CD4-positive, alpha-beta T cell treated with Interleukin-6 at 100 ng/mL for 8 hours (primary cell): Measurements from ENCODE around the gene SLC9C2.
"Not testable (repeated sequence)": the region's sequence is repeated elsewhere in the genome, so short reads cannot be mapped to it uniquely, and the experiment has no call there.

Source experiments
- DNase-seq: peaks from one replicate; pipeline ENCODE4 v3.0.0-alpha.2; 2020; ENCODE audit warnings: mixed read lengths, low spot score

The SLC9C2 gene

DNA sequence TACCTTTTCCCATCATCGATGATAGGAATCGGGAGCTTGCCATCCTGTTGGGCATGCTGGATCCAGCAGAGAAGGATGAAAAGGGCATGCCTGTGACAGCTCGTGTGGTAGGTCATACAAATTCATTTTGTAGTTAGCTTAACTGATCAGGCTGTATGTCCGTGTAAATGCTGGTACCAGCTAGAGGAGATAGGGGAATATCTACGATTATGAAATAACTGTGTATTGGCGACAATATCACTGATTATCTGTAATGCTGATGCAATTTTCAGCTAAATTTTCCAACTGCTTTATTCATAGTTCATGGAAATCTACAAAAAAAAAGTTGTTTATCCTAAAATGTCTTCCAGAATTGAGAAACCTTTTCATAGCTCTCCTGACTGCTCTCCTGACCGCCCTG lies 117.5 kb downstream of the SLC9C2 start:
- DNase-seq: no peak

DNA sequence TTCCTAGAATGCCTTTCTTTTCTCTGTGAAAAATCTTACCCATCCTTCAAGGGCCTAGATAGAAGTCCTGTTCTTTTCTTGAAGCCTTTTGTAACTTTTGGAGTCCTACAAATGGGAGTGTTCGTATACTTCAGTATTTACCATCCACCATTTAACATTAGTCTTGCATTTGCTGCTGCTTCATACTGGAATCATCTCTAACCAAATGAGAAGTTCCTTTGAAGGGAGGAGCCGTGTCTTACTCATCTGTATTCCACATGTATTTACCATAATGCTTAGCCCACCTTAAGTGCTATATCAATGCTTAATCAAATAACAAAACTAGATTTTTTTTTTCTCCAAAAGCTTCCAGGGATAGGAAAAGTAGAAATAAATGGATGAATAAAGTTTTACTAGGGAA lies 118.6 kb downstream of the SLC9C2 start:
- DNase-seq: no peak

DNA sequence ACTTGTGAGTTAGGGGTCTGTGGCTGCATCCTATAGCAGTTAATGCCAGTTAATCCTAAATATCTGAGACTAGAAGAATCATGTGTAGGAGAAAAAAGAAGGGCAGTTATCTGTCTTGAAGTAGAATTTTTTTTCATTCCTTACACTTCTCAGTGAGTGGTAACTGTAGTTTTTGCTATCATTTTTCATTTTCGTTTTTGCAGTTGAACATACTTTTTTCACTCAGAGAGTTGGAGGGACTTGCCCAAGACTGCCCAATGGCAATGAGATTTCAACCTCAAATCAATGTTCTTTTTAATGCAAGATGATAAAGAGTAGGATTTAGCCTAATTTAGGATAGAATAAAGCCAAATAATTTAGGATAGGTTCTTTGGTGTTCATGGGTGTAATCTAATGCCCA lies 120.2 kb downstream of the SLC9C2 start:
- no peak for DNase-seq

DNA sequence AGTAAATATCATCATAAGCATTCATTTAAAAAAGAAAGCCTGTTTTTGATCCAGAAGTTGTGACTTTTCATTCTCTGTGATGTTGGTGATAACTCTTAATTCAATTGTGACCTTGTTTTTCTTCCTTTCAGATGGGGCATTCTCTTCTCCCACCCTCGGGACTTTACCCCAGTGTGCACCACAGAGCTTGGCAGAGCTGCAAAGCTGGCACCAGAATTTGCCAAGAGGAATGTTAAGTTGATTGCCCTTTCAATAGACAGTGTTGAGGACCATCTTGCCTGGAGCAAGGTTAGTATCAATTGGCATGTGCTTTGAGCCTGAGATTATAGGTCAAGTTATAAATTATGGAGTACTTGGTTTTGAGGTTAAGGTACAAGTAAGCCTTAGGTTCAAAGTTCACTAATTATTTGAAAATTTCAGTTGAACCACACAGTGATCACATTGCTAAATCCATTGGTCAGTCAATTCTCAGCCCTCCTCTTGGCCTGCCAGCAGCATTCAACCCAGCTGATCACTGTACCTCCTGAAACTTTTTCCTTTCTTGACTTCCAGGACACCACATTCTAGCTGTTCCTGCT lies 121.6 kb downstream of the SLC9C2 start:
- no peak for DNase-seq

DNA sequence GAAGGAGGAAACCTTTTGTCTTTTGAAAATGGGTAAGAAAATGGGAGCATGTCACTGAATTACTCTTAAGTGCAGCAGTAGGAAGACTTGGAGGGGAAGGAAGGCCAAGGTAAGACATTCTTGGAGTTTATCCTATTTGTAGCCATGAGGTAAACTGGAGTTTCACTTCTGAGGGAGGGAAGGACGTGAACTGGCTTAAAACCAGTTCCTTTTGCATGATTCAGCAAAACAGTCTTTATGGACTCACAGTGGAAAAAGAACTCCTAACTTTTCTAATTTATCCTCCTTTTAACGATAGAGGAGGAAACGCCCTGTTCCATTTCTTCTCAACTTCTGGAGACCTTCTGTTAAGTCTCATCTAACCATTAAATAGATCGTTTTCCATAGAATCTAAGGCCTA lies 123.2 kb downstream of the SLC9C2 start:
- no peak for DNase-seq

DNA sequence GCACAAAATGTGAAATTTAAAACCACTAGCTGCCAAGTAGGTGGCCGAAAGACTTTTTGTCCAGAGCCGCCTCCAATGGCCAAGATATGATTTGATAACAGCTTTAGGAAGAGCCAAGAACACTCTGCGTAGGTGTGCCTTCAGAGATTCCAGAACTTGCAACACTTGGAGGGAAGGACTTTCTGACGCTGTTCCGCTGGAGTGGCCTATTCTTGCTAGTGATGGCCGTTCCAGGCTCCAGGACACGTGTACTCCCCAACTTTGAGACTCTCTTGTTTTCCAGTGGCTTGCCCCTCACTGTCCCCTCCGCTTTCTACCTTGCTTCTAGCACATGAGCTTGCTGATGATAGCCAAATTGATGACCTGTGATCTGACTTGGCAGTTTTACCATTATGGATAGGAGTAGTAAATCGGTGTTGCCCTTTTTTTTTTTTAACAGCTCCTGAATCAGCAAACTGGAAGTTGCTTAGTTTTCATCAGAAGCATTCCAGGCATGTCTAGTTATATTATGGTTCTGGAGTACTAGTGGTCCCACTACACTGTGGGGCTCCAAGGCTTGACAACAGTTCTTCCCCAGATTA lies 124.7 kb downstream of the SLC9C2 start:
- no peak for DNase-seq

DNA sequence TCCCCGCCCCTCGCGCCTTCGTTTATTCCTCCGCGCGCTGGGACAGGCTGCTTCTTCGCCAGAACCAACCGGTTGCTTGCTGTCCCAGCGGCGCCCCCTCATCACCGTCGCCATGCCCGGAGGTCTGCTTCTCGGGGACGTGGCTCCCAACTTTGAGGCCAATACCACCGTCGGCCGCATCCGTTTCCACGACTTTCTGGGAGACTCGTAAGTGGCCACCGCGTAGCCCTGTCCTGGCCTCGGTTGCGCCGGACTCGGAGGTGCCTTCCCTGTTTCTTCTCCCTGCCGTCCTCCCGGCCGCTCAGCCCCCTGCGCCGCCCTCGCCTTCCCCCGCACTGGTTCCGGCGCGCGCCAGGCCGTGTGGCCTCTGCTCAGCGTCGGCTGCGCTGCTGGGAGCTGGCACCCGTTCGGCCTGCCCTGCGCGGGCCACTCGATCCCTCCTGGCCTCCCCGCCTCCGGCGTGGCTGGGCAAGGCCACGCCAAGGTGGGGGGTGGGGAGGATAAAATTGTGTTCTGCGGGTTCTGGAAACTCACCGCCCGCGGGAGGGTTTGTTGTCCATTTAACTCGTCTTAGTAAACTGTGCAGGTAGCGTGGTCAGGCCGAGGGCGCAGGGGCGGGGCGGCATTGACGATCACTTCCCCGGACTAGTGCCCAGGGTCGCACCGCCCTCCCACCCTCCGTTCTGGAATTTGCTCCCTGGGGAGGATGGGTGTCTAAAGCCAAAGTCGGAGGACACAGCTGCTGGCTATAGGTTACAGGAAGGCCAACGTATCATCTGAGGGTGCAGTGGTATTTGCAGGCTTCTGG lies 125.4 kb downstream of the SLC9C2 start, which contains the start of gene PRDX6:
Gene PRDX6, plus strand, starts transcription at position 50 of the 808 bp plus-strand sequence. Its CDS starts 63 bp downstream, at position 113.
- DNase-seq: no peak

DNA sequence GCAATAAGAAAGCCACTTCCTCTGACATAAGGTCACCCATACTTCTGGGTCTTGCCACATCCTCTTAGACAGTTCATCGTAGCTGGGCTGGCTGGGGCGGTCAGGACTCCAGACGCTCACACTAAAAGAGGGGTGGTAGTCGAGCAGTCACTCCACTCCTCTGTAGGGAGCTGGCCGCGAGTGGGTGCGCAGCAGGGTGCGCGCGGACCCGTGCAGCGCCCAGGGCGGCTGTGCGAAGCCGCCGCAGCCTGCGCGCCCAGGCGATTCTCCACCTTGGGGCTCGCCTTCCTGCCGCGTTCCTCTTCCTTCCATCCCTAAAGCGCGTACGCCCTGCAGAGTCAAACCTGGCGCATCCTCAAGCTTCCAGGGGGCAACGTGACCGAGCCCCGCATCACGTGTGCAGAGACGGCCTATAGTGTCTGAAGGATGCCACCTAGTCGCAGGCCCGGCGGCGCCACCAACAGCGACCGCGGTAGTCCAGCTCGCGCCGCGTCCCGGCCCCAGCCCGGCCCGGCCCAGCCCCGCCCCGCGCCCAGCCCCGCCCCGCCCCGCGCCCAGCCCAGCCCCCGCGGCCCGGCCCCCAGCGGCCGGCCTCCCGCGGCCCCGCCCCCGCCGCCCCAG lies 126.1 kb downstream of the SLC9C2 start:
- DNase-seq: peak; percentile 84

DNA sequence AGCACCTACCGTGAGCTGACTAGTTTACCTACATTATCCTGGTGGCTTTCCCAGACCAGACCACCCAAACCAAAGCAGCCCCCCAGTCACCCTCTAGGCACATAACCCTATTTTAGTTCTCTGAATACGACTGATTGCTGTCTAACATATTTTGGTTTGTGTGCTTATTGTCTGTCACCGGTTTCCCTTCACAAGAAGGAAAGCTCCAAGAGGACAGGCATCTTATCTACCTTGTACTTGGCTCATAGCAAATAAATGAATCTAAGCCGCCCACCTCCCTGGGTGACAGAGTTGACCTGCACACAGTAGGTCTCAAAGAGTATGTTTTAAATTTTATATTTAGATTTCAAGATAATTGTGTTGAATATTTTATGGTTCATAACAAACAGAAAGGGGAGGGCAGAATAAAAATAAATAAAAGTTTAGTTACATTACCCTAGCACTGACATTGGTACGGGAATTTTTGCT lies 126.6 kb downstream of the SLC9C2 start:
- no peak for DNase-seq

DNA sequence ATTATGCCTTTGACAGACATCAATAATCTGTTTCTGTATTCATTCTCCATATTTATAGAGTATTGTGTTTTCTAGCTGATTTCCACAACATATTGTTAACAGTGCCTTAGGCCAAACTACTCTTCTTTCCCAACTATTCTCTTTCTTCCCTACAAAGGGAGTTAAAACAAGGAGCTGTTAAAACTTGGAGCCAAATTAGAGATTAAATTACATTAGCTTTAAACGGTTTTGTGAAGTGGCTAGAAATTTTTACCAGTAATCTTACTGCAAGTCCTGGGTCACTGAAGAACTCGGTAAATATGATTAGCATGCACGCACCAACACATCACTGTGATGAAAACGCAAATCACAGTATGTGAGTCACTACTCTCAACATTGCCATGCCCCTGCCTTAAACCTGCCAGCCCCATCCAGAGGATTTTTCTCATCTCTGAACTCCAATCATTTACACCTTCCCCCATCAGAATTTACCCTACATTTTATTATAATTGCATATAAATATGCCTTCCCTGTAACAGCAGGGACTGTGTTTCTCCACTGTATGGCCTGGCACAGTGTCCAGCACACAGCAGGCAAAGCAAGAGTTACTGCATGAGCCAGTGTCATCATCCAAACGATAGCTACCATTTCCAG lies 127.2 kb downstream of the SLC9C2 start:
- no peak for DNase-seq

DNA sequence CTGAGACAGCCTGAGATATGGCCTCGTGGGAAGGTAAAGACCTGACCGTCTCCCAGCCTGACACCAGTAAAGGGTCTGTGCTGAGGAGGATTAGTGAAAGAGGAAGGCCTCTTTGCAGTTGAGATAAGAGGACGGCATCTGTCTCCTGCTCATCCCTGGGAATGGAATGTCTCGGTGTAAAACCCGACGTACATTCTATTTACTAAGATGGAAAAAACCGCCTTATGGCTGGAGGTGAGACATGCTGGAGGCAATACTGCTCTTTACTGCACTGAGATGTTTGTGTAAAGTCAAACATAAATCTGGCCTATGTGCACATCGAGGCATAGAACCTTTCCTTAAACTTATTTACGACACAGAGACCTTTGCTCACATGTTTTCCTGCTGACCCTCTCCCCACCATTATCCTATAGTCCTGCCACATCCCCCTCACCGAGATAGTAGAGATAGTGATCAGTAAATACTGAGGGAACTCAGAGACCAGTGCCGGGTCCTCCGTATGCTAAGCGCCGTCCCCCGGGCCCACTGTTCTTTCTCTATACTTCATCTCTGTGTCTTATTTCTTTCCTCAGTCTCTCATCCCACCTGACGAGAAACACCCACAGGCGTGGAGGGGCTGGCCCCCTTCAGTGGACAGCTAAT lies 128.0 kb downstream of the SLC9C2 start:
- not testable (repeated sequence) for DNase-seq

DNA sequence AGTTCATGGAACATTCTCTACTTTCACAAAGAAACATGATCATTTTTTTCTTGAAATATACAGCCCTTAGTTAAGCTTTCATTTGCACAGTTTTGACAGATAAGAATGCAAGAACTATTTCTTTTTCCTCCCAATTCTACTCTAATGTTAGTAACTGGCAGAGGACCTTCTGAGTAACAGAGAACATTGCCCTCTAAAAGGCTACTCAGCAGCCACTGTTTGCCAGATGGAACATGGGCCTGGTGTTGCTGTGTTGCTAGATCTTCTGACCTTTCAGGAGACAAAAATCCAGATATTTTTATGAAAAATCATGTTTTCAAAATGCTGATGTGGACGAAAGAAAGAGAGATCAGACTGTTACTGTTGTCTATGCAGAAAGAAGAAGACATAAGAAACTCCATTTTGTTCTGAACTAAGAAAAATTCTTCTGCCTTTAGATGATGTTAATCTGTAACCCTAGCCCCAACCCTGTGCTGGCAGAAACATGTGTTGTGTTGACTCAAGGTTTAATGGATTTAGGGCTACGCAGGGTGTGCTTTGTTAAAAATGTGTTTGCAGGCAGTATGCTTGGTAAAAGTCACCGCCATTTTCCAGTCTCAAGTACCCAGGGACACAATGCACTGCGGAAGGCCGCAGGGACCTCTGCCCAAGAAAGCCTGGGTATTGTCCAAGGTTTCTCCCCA lies 128.6 kb downstream of the SLC9C2 start:
- DNase-seq: no peak

DNA sequence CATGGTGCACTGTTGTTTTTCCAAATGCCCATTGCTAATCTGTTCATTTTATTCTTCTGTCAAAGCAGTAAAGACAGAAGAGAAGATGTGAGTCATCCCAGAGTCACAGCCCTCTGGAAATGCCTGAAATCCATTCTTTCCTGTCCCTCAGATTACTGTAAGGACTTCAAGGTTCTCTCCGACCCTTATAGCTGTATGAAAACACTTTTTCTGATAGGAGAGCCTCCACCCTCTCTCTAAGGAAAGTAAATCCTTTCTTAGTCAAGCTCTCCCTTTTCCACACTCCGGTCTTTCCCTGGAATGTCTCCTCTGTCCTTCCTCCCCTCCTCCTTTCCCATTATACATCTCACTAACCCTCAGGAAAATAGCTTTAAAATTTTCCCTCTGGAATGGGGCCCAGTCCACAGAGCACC lies 129.3 kb downstream of the SLC9C2 start:
- DNase-seq: no peak

DNA sequence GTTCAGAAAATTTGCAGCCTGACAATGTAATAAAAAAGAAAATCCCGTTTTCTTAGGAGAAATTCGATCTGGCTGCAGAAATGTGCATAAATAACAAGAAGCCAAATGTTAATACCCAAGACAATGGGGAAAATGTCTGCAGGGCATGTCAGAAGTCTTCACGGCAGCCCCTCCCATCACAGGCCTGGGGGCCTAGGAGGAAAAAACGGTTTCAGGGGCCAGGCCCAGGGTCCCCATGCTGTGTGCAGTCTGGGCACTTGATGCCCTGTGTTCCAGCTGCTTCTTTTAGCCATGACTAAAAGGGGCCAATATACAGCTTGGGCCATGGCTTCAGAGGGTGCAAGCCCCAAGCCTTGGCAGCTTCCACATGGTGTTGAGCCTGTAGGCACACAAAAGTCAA lies 132.3 kb downstream of the SLC9C2 start:
- no peak for DNase-seq

DNA sequence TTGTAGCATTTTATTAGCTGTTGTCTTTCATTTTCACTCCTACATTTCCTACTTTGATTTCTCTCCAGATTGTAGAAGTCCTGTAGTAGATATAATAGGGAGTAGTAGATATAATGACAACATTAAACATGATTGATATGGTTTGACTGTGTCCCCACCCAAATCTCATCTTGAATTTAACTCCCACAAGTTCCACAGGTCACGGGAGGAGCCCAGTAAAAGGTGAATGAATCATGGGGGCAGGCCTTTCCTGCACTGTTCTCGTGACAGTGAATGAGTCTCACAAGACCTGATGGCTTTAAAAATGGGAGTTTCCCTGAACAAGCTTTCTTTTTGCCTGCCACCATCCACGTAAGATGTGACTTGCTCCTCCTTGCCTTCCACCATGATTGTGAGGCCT lies 133.2 kb downstream of the SLC9C2 start:
- no peak for DNase-seq

DNA sequence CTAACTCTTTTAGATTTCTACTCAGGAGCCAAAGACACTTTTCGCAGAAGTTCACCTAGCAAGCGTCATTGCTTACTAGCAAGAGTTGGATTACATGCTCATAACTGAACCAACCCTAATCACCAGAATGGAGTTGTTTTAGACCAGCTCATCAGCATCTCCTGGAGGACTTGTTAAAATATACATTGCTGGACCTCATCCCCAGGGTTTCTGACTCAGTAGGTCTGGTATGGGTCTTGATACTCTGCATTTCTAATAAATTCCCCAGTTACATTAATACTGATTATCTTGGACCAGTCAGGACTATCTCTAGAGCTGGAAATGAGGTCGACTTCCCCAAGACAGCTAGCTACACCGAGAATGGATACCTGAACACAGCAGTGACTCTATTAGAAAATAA lies 135.4 kb downstream of the SLC9C2 start:
- no peak for DNase-seq

DNA sequence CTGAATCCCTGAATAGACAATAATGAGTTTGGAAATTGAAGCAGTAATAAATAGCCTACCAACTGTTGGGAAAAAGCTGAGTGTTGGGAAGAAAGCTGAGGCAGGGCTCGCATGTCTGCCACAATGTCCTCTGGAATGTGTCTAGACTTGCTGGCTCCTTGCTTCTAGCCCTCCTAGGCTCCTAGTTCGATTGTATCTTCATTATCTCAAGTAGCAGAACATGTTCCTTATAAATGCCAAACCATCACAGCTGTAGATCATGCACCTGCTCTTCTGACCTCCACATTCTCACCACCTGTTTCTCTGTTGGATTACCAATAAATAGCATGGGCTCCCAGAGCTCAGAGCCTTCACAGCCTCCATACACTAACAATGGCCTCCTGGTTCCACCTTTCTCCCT lies 138.7 kb downstream of the SLC9C2 start:
- DNase-seq: not testable (repeated sequence)

DNA sequence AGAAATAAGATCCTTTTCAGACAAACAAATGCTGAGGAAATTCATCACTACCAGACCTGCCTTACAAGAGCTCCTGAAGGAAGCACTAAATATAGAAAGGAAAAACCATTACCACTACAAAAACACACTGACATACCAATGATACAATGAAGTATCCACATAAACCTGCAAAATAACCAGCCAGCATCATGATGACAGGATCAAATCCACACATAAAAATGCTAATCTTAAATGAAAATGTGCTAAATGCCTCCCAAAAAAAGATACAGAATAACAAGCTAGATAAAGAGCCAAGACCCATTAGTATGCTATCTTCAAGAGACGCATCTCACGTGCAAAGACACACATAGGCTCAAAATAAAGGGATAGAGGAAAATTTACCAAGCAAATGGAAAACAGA lies 140.2 kb downstream of the SLC9C2 start:
- not testable (repeated sequence) for DNase-seq

DNA sequence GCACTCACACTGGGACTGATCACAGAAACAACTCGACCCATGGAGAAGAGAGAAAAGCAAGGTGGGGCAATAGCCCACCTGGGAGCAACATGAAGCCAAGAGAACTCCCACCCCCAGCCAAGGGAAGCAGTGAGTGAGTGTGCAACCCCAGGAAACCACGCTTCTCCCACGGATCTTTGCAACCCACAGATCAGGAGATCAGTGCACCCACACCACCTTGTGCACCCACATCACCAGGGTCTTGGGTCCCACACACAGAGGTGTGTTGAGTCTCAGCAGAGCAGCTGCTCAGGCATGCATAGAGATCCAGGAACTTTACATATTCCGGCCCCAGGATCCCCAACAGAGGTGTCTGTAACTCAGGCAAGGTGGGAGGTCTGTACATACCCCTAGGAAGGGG lies 143.0 kb downstream of the SLC9C2 start:
- DNase-seq: no peak

DNA sequence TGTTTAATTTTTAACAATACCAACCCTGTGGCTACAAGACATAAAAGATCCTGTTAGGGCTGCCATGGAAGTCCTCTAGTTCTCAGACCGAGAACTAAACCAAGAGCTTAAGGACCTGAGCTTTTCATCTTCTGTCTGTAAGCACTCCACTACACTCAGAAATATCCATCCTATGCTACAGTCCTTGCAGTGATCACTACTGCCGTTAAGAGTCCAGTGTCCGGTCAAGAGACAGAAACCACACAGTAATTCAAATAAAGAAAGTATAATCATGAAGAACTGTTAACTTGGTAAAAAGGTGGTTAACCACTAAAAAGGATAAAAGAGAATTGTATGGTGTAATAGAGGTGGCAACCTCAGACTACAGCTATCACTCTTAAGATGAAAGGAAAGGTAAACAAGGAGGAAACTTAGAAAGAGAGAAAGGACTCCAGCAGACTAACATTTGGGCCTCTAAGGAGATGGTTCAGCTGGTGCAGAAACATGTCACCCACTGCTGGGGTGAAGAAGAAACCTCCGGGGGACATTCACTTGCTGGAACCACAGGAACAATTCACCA lies 147.8 kb downstream of the SLC9C2 start:
- no peak for DNase-seq

DNA sequence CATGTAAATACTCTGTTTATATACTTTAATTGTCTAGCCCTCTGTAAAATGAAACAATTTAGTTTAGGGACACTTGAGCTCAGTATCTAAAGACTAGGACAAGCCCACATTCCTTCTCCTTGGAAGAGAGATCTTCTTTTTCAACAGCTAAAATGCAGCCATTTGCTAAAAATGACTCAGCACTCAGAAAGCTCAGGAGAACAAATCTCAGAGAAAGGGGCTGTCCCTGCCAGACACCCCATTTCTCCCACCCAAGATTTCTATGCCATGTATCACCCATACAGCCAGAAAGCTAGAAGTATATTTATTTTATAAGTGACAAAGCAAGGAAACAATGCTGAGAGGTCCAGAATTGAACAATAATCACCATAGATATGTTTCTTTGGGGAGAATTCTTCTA lies 148.9 kb downstream of the SLC9C2 start:
- DNase-seq: no peak
